KMS-11 (cell line): Measurements from ENCODE around the gene HOXD10.

Experiments
- H2AFZ ChIP-seq: fragments of 200-600 bp; sonication (generic); 2 replicates; pipeline ENCODE4 v1.6.1; 2016; ENCODE audit warnings: antibody characterized with exemption, mixed run types, low read depth
- H3K27ac ChIP-seq: fragments of 200-600 bp; sonication (generic); 2 replicates; pipeline ENCODE4 v1.6.1; 2016; ENCODE audit warnings: mild to moderate bottlenecking, mixed run types
- H3K27me3 ChIP-seq: fragments of 200-600 bp; sonication (generic); 2 replicates; pipeline ENCODE4 v1.6.1; 2017; ENCODE audit warnings: mild to moderate bottlenecking, low read depth, mixed run types, moderate library complexity; ENCODE audit not compliant: insufficient read depth
- H3K36me3 ChIP-seq: fragments of 200-600 bp; sonication (generic); 2 replicates; pipeline ENCODE4 v1.6.1; 2017; ENCODE audit warnings: mild to moderate bottlenecking, mixed run types; ENCODE audit not compliant: insufficient read depth
- H3K4me1 ChIP-seq: fragments of 200-600 bp; sonication (generic); 2 replicates; pipeline ENCODE4 v1.6.1; 2016; ENCODE audit warnings: mild to moderate bottlenecking, low read depth, mixed run types; ENCODE audit not compliant: poor library complexity, severe bottlenecking
- H3K4me2 ChIP-seq: fragments of 200-600 bp; sonication (generic); 2 replicates; pipeline ENCODE4 v1.7.0; 2016; ENCODE audit warnings: mild to moderate bottlenecking, mixed run types
- H3K4me3 ChIP-seq: fragments of 200-600 bp; sonication (generic); IDR thresholded peaks from 2 replicates; pipeline ENCODE4 v1.6.1; 2017; ENCODE audit warnings: low read depth, low read length, mixed read lengths; ENCODE audit not compliant: insufficient read depth
- H3K79me2 ChIP-seq: fragments of 200-600 bp; sonication (generic); 2 replicates; pipeline ENCODE4 v1.6.1; 2016; ENCODE audit warnings: low read depth, mixed run types; ENCODE audit not compliant: insufficient read depth
- H3K9ac ChIP-seq: fragments of 200-600 bp; sonication (generic); 2 replicates; pipeline ENCODE4 v1.6.1; 2016; ENCODE audit warnings: mild to moderate bottlenecking, mixed run types
- H4K20me1 ChIP-seq: fragments of 200-600 bp; sonication (generic); 2 replicates; pipeline ENCODE4 v1.6.1; 2016; ENCODE audit warnings: mild to moderate bottlenecking, mixed run types; ENCODE audit not compliant: insufficient read depth
- TF ChIP-seq, protein P1 (sequence below): fragments of 200-600 bp; sonication (generic); conservative IDR thresholded peaks from 2 replicates; pipeline ENCODE4 v1.6.1; 2017; ENCODE audit warnings: low read depth, mild to moderate bottlenecking, antibody characterized with exemption, low read length, moderate library complexity, mixed read lengths

HOXD10 gene

DNA sequence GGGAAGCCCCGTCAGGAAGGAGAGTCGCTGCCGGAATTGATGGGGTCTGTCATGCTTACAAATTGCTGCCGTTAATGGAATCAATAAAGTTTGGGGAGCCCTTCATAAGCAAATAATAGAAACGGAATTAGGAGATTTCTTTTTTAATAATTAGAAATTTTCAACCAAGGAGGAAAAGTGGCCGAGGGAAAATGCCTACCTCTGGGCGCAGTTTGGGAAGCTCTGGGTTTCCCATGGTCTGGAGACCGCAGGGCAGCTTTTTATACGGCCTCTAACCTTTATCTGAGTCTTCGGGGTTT lies 34.1 kb upstream of the HOXD10 start:
- Histone ChIP-seq H3K4me1 (no peaks in the 10 kb centered on the region), H2AFZ (no peak overlapping the region), H4K20me1 (no peaks in the 10 kb centered on the region), H3K4me3 (no peak overlapping the region), H3K27ac (no peak overlapping the region), H3K36me3 (no peaks in the 10 kb centered on the region), H3K79me2 (no peaks in the 10 kb centered on the region), H3K27me3 (no peaks in the 10 kb centered on the region), H3K9ac (no peak overlapping the region), H3K4me2 (no peak overlapping the region)
- TF ChIP-seq, protein P1, sequence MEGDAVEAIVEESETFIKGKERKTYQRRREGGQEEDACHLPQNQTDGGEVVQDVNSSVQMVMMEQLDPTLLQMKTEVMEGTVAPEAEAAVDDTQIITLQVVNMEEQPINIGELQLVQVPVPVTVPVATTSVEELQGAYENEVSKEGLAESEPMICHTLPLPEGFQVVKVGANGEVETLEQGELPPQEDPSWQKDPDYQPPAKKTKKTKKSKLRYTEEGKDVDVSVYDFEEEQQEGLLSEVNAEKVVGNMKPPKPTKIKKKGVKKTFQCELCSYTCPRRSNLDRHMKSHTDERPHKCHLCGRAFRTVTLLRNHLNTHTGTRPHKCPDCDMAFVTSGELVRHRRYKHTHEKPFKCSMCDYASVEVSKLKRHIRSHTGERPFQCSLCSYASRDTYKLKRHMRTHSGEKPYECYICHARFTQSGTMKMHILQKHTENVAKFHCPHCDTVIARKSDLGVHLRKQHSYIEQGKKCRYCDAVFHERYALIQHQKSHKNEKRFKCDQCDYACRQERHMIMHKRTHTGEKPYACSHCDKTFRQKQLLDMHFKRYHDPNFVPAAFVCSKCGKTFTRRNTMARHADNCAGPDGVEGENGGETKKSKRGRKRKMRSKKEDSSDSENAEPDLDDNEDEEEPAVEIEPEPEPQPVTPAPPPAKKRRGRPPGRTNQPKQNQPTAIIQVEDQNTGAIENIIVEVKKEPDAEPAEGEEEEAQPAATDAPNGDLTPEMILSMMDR: no peak

DNA sequence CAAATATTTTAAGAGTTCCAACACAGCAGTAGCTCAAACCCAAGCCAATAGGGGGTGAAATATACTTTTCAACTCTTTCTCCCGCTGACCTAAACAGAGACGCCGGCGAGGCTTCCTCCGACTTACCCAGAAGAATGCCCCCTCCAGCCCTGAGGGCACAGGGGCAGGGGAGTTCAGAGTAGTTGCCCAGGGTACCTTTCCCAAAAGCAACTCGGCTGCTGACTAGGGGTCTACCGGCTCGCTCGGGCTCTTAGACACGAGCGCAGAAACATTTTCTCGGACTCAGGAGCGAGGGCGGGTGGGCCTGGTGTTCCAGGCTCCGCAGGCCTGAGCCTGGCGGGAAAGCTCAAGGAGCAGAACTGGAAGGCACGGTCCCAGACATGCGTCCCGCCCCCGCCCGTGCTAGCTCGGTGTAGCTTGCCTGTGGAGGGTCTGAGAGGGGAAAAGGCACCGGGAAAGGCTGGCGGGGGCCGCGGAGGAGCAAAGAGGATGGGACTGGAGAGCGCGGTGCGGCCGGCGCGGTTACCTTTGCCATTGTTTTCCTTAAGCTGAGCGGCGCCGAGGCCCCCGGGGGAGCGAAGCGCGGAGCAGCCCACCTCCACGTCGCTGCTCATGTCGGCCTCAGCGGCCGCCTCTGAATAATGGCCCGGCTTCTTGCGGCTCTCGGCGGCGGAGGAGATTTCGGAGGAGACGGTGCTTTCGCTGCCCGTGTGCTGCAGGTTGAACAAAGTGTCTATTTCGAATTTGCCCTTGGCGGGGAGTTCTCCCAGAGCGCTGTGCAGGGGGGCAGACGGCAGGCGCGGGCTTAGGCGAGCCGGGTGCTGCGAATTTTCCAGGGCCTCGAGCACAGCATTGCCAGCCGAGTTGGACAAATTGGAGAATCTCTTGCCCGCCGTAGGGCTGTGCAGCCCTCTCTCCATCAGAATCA lies 33.5 kb upstream of the HOXD10 start:
- H3K4me2 ChIP-seq: no peak overlapping the region
- H3K4me1 ChIP-seq: no peaks in the 10 kb centered on the region
- no peak overlapping the region for H3K4me3 ChIP-seq
- H4K20me1 ChIP-seq: no peaks in the 10 kb centered on the region
- H3K9ac ChIP-seq: no peak overlapping the region
- TF ChIP-seq, protein P1: no peak
- H3K79me2 ChIP-seq: no peaks in the 10 kb centered on the region
- no peaks in the 10 kb centered on the region for H3K27me3 ChIP-seq
- no peaks in the 10 kb centered on the region for H3K36me3 ChIP-seq
- H3K27ac ChIP-seq: no peak overlapping the region
- no peak overlapping the region for H2AFZ ChIP-seq

DNA sequence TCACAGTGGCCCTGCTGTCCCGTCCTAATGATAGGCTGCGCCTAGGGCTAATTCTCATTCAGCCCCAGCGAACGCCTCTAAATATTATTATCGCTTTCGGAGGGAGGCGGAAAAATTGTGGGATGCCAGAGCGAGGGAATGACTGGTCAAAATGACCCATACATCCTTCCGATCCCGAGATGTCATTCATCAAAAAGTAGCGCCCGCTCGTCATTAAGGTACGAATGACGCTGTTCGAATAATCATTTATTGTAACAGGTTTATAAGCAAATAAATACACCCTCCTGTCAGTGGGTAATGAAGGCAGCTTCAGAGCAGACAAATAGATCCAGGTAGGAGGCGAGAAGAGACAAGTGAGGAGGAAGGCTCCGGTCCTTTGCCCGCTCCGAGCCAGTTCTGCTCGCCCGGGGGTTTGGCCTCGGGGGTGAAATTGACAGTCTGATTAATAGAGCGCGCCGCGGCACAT lies 32.7 kb upstream of the HOXD10 start, which contains the start of gene EVX2:
Gene EVX2 (minus strand): TSS at position 167 of the 466 bp plus-strand sequence. CDS start 186 bp downstream, outside the sequence.
- Histone ChIP-seq H3K4me3 (no peak within 1 kb of the TSS), H3K27me3 (no peaks in the 10 kb centered on the region), H3K4me1 (no peaks in the 10 kb centered on the region), H3K27ac (no peak within 1 kb of the TSS), H4K20me1 (no peaks in the 10 kb centered on the region), H3K4me2 (no peak within 1 kb of the TSS), H3K79me2 (no peaks in the 10 kb centered on the region), H3K36me3 (no peaks in the 10 kb centered on the region), H3K9ac (no peak within 1 kb of the TSS), H2AFZ (no peak within 1 kb of the TSS)
- TF ChIP-seq, protein P1: no peak

DNA sequence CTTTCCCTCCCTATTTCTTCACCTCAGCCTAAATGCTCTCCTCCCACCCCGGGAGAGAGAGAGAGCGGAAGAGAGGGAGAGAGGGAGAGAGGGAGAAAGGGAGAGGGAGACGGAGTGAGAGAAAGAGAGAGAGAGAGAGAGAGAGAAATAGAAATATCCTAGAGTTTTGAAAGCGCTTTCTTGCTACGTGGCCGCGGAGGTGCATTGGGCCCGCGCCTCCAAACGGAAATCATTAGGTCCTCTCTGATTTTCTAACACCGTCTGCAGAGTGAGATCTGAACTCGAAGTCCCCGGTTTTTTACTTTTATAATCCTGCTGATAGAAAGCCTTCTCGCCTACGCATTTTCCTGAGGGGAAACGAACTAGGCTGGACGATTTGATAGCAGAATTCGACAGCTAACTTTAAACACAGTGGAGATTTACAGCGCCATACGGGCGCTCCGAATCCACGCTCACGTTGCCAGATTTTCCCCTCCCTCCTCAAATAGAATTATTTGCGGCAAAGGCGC lies 31.9 kb upstream of the HOXD10 start:
- Histone ChIP-seq H4K20me1 (no peaks in the 10 kb centered on the region), H3K79me2 (no peaks in the 10 kb centered on the region), H3K27ac (no peak overlapping the region), H2AFZ (no peak overlapping the region), H3K36me3 (no peaks in the 10 kb centered on the region), H3K9ac (no peak overlapping the region), H3K4me2 (no peak overlapping the region), H3K4me3 (no peak overlapping the region), H3K27me3 (no peaks in the 10 kb centered on the region), H3K4me1 (no peaks in the 10 kb centered on the region)
- TF ChIP-seq, protein P1: no peak
